Mucosa of gallbladder (tissue), 1 donor: ENCODE measurements around the gene ALPI. TPM values are rescaled to one million over a fixed set of nuclear protein-coding genes. Genes with fewer than 3 reads are reported as not detected.
"Not testable (repeated sequence)": the region's sequence is repeated elsewhere in the genome, so short reads cannot be mapped to it uniquely, and the experiment has no call there.

Source experiments
- DNase-seq: peaks from one replicate; pipeline ENCODE4 v3.0.0-alpha.2; 2020; ENCODE audit warnings: low spot score
- total RNA-seq: library from RNA; stranded (reverse); gene quantifications from one replicate; pipeline ENCODE4 v1.2.1, GENCODE V29; 2021
- donor health status: DM: no; HTN: no; CAD: no.

ALPI gene
- total RNA-seq, 1 donor from 2014 or later, result 1.0 TPM

DNA sequence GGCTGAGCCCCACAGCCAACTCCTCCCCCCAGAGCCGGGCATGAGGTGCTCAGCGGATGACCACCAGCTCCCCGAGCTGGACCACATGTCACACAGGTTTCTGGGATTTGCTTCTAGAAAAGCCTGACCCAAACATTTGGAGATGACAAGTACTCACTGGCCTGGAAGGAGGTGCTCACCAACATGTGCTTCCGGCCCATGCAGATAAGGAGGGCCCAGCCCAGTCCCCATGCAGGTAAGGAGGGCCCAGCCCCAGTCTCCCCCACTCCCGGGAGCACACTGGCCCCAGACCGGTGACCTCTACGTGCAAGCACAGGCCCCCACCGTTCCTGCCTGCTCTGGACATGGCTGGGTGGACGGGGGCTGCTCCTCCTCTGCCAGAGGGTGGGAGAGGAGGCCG is 14.0 kb upstream of the ALPI start:
- not testable (repeated sequence) for DNase-seq

DNA sequence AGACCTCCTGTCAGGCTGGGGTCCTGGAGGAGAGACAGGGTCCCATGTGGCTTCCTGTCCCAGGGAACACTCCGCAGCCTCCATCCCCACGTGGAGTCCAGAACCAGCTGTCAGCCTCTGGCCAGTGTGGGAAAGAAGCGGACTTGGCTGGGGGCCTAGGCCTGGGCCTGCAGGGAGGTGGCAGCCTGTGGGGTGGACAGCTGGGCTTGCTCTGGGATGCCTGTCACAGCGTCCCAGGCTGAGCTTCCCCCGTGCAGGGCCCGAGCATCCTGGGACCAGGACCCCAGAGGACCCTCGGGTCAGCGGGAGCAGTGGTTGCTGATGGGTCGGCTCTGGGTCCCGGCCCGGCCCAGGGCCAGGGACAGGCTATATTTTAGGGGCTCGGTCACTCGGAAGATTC is 13.5 kb upstream of the ALPI start:
- not testable (repeated sequence) for DNase-seq

DNA sequence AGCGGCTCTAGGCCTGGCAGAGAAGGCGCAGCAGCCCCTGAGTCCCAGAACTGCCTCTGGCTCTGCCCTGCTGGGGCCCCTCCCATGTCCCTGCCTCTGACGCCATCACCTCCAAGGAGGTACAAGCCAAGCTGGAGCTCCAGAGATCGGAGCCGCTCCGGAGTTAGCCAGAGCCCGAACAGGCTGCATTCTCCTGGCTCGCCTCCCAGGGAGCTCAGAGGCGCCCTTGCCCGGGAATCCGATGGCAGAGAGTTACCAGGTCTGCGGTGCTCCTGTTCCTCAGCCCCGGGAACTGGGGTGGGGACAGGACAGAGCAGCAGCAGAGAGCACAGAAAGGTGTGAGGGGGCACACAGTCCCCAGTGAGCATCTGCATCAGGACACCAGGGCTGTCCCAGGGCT is 12.9 kb upstream of the ALPI start:
- not testable (repeated sequence) for DNase-seq

DNA sequence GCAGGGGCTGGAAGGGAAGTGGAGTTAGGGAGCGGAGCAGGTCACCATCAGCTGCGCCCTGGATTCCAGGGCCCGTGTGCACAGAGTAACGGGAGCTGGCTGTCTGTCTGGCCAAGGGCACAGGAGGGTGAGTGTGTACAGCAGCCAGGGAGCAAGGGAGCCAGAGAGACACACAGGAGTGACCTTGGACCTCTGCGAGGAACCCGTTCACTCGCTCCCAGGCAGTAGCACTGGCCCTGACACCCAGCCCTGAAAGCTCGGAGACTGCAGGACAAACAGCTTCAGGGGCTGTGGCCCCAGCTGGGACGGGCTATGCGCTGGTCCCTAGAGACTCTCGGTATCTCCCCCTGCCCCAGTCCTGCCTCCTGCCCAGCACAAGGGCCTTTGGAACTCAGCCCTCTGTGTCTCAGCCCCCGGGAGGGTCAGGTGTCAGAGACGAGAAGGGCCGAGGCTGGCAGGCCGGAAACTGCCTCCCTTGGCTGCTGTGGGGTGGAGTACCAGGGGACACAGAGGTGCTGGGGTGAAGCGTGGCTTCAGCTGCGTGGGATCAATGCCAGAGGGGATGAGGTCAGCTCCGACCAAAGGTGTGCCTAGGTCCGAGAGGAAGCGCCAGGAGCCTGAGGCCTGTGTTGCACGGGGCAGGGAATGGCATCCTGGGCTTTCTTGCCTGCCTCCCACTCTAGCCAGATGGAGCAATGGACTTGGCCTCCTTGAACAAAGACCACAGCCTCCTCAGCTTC is 12.1 kb upstream of the ALPI start:
- not testable (repeated sequence) for DNase-seq

DNA sequence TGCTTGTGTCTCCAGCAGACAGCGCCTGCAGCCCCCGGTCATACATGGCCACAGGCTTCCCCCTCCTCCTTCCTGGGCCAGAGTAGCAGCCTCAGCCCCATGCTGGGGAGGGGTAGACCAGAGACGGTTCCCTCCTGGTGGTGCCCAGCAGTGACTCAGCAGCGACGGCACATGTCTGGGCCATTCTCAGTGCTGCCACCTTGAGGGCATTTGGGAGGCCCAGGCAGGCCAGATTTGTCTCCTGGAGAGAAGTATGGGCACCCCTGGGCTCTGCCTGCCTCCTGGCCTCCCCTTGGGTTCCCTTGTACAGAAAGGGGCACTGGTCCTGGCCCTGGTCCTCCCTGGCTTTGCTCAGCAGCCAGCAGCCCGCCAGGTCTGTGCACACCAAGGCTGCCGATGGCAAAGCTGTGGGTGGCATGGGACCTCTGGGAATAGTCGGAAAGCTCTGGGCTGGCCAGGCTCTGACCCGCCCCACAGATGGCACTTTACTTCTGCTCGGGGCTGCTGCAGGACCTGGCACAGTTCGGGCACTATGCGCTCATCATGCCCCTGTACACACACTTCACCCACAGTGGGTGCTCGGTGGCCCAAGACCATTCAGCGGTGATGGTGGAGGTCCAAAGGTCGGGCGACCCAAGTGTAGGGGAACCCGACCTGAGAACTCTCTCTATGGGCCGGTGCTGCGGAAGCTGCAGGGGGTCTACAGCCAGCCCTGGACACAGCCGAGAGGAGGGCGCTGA is 11.4 kb upstream of the ALPI start:
- no peak for DNase-seq

DNA sequence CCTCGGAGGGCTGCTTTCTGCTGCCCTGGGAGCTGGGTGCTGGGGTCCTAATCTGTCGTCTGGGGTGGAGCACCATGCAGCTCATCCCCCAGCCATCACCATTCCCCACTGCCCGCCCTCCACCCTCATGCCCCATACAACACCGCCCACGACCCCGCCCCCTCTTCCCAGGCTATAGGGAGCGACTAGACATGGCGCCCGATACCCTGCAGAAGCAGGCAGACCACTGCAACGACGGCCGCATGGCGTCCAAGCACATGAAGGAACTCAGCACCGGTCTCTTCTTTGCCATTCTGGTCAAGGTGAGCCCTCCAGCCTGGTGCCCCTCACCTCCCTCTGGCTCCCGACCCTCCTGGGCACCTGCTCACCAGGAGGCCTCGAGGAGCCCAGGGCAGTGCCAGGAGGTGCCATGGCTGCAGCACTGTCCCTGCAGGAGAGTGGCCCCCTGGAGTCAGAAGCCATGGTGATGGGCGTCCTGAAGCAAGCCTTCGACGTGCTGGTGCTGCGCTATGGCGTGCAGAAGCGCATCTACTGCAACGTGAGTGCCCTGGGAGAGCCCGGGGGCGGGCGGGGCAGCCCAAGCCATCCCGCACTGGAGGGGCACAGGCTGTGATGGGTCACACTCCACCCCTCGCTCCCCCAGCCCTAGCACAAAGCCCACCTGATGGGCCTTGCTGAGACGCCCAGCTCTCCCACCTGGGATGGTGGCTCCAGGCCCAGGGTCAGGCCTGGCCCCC is 10.6 kb upstream of the ALPI start:
- DNase-seq, result not testable (repeated sequence)

DNA sequence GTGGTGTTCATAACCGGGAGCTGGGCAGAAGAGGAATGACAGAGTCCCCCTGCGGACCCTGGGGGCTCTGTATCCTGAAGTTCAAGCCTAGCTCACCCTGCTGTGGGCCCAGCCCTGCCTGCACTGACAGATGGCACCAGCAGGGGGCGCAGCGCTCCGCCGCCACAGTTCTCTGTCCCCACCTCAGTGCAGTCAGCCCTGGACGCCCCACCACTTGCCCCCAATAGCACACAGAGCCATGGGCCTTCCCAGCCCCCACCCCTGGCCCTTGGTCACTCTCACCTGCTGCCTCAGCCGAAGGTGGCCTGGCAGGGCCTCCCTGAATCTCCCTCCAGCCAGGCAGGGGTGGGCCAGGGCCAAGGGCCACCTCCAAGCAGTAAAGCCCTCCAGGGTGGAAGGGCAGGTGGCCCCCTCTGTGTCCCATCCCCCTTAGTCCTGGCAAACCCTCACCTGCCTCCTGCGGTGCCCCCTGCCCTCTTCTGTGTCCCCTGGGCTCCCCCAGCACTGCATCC is 9.6 kb upstream of the ALPI start:
- DNase-seq, result not testable (repeated sequence)

DNA sequence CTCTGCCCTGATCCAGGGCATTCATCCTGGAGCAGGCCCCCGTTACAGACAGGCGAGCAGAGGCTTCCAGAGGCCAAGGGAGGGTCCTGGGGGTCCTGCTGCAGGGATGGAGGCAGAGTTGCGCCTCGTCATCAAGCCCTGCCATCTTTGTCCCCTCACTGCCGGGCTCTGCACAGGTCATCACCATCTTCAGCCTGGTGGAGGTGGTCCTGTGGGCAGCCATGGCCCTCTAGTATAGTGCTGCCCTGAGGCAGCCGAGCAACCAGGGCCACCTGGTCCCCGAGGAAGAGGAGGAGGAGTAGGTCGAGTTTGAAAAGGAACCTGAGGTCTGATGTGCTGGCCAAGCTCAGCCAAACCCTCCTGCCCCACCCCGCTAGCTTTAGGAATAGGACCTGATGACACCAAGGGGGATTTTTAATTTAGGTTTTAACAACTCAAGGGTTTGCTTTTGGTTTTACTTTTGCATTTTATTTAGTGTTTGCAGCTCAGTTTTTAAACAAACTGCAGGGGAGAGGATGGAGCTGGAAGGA is 8.8 kb upstream of the ALPI start:
- no peak for DNase-seq

DNA sequence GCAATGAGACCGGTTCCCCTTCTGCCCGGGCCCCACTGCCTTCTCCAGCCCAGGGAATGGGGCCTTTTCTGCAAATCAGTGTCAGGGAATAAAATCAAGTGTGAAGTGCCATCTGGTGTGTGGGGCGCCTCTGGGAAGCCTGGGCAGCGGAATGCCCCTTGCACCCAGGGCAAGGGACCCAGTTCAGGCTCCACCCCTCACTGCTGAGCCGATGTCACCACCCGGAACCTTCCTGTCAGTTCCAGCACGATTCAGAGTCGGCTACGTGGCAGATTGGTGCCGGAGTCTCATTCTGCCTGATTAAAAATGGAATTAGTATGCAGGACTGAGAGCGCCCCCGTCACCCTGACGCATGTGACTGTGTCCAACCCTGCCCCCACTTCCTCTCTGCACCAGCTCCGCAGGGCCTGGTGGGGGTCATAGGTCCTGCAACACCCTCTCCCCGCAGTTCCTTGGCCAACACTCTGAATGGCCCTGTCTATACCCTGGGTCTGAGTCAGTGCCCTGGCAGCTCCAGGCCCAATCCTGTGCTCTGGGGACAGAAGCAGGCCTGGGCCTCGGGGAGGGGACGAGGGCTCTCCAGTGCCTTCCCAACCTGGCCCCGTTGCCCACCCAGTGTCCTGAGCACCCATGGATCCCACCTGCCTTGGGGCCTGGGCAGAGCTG is 8.2 kb upstream of the ALPI start:
- no peak for DNase-seq

DNA sequence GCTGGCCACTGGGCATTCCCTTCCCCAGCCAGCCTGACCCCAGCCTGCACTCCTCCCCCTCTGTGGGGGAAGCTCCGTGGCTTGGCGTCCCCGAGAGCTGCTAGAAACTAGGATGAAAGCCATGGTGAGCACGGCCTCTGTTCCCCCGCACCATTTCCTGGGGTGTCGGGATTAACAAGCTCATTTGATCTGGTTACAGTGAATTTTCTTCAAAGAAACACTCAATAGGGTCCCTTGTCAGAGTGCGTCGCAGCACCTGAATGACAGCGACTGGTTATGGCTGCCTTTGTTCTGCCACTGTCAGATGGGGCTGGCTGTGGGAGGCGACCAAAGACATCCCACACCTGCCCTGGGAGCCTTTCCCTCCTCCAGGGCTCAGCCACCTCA is 7.7 kb upstream of the ALPI start:
- no peak for DNase-seq

DNA sequence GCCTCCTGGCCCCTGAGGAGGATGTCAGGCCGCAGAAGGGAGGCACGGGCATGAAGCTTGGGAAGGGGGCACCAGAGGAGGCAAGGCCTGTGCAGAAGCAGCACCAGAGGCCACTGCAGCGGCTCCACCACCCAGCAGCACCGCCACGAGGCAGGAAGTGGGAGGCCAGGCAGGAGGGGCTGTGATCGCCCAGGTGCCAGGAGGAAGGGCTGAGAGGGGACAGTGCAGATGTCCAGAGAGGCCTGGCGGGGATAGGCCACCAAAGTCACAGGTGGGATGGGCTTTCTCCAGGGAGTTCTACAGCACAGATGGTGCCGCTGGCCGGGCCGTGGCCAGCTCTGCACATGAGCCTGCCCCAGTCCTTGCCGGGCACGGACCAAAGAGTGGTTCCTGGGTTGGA is 6.0 kb upstream of the ALPI start:
- no peak for DNase-seq

DNA sequence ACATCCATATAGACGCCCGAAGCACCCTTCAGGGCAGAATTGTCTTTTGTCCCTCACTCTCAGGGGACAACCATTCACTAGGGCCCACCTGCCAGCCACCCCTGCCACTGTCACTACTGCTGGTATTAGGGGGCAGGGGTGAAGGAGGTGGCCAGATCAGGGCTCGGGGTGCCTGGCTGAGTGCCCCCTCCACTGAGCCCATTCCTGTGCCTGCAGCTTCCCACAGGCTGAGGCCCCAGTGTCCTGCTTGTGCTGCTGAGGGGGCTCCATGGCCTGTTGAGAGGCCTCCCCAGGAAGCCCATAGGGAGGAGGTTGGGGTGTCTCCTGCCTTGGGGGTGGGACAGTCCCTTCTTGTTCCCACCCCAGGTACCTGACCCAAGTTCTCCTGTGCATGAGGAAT is 4.3 kb upstream of the ALPI start:
- DNase-seq, result not testable (repeated sequence)

DNA sequence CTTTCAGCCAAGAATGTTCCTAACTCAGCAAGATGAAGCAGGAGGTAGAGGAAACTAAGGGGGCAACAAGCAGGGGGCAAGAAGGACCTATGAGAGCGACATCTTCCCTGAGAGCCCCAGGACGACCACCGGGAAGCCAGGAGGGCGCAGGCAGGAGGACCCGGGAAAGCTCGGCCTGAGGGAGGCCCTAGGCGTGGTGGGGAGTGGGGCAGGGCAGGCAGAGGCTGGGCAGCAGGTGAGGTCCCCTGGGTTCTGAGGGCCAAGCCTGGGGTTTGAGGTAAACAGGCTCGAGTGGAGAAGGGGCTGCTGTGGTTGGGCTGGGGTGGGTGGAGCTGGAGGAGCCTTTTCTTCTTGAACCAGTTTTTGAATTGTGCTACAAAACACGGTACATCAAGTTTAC is 1.3 kb upstream of the ALPI start:
- DNase-seq, result no peak

DNA sequence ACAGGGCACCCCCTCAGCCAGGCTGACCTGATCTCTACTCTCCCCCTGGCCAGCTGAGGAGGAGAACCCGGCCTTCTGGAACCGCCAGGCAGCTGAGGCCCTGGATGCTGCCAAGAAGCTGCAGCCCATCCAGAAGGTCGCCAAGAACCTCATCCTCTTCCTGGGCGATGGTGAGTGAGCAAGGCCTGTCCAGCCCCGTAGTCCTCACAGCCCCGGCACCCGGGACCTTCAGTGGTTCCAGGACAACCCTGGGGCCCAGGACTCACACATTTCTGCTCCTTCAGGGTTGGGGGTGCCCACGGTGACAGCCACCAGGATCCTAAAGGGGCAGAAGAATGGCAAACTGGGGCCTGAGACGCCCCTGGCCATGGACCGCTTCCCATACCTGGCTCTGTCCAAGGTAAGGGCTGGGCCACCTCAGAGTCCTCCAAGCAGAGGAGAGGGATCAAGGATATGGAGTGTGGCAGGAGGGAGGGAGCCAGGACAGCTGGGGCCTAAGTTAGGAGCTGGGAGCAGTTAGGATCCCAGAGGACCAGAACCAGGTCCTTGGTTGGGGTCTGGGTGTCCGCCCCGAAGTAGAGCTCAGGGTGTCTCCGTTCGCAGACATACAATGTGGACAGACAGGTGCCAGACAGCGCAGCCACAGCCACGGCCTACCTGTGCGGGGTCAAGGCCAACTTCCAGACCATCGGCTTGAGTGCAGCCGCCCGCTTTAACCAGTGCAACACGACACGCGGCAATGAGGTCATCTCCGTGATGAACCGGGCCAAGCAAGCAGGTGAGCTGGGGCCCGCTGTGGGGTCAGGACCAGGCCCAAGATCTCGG is 555 bp downstream of the ALPI start:
- DNase-seq, result no peak

DNA sequence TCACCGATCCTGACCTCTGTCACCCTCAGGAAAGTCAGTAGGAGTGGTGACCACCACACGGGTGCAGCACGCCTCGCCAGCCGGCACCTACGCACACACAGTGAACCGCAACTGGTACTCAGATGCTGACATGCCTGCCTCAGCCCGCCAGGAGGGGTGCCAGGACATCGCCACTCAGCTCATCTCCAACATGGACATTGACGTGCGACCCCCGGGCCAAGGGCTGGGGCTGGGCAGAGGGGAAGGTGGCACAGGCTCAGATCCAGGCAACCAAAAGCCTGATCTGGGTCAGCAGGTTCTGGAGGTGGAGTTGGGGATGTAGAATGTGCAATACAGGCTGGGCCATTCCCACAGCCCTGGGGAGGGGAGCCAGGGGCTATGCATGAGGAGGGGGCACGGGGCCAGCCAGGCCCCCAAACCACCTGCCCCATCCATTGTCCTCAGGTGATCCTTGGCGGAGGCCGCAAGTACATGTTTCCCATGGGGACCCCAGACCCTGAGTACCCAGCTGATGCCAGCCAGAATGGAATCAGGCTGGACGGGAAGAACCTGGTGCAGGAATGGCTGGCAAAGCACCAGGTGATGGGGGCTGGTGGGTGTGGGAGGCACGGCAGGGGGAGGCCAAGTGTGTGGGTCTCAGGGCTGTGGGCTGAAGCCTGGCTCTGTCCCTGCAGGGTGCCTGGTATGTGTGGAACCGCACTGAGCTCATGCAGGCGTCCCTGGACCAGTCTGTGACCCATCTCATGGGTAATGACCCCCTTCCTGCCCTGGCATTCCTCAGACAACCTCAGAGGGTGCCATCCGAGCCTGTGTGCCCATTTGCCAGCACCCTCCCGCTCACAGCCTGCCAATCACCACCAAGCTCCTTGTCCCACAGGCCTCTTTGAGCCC is 1.4 kb downstream of the ALPI start:
- no peak for DNase-seq

DNA sequence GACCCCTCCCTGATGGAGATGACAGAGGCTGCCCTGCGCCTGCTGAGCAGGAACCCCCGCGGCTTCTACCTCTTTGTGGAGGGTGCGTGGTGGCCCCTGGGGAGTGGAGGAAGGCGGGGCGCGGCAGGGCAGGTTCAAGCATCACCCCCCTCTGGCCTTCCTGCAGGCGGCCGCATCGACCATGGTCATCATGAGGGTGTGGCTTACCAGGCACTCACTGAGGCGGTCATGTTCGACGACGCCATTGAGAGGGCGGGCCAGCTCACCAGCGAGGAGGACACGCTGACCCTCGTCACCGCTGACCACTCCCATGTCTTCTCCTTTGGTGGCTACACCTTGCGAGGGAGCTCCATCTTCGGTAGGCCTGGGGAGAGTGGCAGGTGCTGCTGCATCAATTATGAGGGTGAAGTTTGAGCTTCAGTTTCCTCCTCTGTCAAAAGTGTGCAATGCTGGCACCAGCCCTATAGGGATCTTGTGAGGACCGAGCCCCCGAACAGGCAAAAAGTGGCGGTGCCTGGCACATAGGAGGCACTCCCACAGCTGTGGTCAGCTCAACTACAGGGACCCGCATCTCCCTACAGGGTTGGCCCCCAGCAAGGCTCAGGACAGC is 2.2 kb downstream of the ALPI start:
- DNase-seq, result no peak

DNA sequence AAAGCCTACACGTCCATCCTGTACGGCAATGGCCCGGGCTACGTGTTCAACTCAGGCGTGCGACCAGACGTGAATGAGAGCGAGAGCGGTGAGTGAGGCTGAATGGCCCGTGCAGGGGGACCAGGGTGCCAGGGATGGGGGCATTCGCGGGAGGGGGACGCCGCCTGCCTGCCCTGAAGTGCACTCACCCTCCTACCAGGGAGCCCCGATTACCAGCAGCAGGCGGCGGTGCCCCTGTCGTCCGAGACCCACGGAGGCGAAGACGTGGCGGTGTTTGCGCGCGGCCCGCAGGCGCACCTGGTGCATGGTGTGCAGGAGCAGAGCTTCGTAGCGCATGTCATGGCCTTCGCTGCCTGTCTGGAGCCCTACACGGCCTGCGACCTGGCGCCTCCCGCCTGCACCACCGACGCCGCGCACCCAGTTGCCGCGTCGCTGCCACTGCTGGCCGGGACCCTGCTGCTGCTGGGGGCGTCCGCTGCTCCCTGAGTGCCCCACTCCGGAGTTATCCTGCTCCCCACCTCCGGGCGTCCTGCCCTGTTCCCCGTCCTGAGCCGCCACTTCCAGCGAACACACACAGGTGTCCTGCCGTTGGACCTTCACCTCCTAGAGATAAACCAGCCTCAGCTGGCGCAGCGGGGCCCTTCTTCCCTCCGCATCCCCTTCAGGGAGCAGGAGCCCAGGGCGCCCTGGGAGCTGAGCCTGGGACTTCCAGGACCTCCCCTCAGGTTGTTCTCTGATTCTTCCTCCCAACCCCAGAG is 2.9 kb downstream of the ALPI start:
- DNase-seq, result no peak

DNA sequence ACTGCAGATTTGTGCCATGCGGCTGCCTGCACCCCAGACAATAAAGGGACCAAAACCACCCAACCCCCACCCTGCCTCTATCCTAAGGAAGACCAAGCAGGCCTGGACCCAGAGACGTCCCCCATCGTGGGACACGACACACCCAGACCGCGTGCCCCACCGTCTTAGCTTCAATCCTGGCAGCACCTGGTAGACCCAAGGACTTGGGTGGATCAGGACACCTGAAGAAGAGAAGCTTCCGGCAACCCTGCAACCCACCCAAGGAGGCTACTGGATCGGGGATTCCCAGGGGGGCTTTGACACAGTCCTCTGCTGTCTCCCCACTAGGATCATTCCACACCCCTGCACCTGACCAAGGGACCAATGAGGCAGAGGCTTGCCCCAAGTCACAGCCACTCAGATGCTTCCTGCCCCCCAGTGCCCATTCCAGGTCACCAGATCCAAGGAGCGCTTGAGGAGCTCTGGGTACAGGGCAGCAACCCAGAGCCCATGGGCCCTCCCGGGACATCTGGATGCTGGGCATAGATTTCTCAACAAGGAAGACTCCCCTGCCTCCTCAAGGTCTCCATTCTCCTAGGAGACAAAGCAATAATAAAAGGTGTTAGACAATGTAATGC is 3.6 kb downstream of the ALPI start:
- DNase-seq, result no peak
